K562 (cell line): ENCODE data around the gene CYS1. TPM values are rescaled to one million over a fixed set of nuclear protein-coding genes. Genes with fewer than 3 reads are reported as not detected.

ENCODE experiments used
- ELK1 ChIP-seq: sonication (generic); formaldehyde crosslinking; IDR thresholded peaks from 2 replicates; pipeline ENCODE4 v1.8.1; 2022; ENCODE audit warnings: missing genetic modification reagents
- ELK3 ChIP-seq: fragments of 450-650 bp; formaldehyde crosslinking; IDR thresholded peaks from 2 replicates; pipeline ENCODE4 v1.4.0; 2020; ENCODE audit warnings: mild to moderate bottlenecking
- ETV5 ChIP-seq: sonication (generic); formaldehyde crosslinking; IDR thresholded peaks from 2 replicates; pipeline ENCODE4 v1.4.0; 2020; ENCODE audit warnings: low read depth, mild to moderate bottlenecking, missing genetic modification reagents
- GATAD2A ChIP-seq: fragments of 450-650 bp; IDR thresholded peaks from 2 replicates; pipeline ENCODE4 v1.6.1; 2017
- HIVEP1 ChIP-seq: fragments of 250-450 bp; sonication (Bioruptor Pico); IDR thresholded peaks from 2 replicates; pipeline ENCODE4 v1.4.0; 2020; ENCODE audit warnings: mild to moderate bottlenecking
- HLTF ChIP-seq: fragments of 450-650 bp; IDR thresholded peaks from 2 replicates; pipeline ENCODE4 v1.6.1; 2016
- JUND ChIP-seq, 2 experiments: IDR thresholded peaks; 2 replicates in 1 of 2; 3 replicates in 1 of 2; pipeline ENCODE4 v1.6.1; 2011; ENCODE audit warnings: borderline replicate concordance in 2 of 2, low read depth in 2 of 2, low read length in 2 of 2, improper control_type of control experiment in 1 of 2, missing biosample characterization in 1 of 2, missing genetic modification characterization in 1 of 2, missing genetic modification reagents in 1 of 2
- MCM2 ChIP-seq: fragments of 450-650 bp; IDR thresholded peaks from 2 replicates; pipeline ENCODE4 v1.6.1; 2017; ENCODE audit warnings: low read depth, mild to moderate bottlenecking
- MYNN ChIP-seq, 2 experiments: sonication (generic); formaldehyde crosslinking in 1 of 2; IDR thresholded peaks; 2 replicates each; pipeline versions ENCODE4 v1.5.0 to v1.6.1; 2016 to 2020; ENCODE audit warnings: antibody characterized with exemption in 1 of 2, missing genetic modification reagents in 1 of 2
- RERE ChIP-seq: sonication (generic); formaldehyde crosslinking; IDR thresholded peaks from 2 replicates; pipeline ENCODE4 v1.8.0; 2023; ENCODE audit warnings: missing genetic modification reagents, mild to moderate bottlenecking, borderline replicate concordance
- RNF219 ChIP-seq: fragments of 250-450 bp; sonication (Bioruptor Pico); IDR thresholded peaks from 2 replicates; pipeline ENCODE4 v1.5.0; 2022; ENCODE audit warnings: mild to moderate bottlenecking
- TAF15 ChIP-seq: fragments of 200-400 bp; formaldehyde crosslinking; IDR thresholded peaks from 2 replicates; pipeline ENCODE4 v1.6.1; 2017; ENCODE audit warnings: mild to moderate bottlenecking, low read depth, low read length, moderate library complexity
- ZNF23 ChIP-seq: fragments of 250-450 bp; sonication (Bioruptor Pico); IDR thresholded peaks from 2 replicates; pipeline ENCODE4 v1.4.0; 2020; ENCODE audit warnings: mild to moderate bottlenecking
- ZNF512 ChIP-seq: IDR thresholded peaks from 2 replicates; pipeline ENCODE4 v1.6.1; 2016; ENCODE audit warnings: missing genetic modification characterization, missing compliant biosample characterization
- ZNF780A ChIP-seq: fragments of 250-450 bp; sonication (Bioruptor Pico); IDR thresholded peaks from 2 replicates; pipeline ENCODE4 v1.5.0; 2021; ENCODE audit warnings: mild to moderate bottlenecking
- polyA plus RNA-seq, 8 experiments: library from polyadenylated mRNA; depleted of rRNA in 4 of 8; stranded (reverse) in 5 of 8; unstranded in 3 of 8; fragments of >200 nt; fragmentation: Nextera tagmentation in 2 of 8; fragmentation: Illumina TruSeq in 1 of 8; extraction: Ambion mirVana in 2 of 8; extraction: Trizol in 1 of 8; gene quantifications; 2 replicates each; pipeline versions ENCODE4 v1.2.1 to v1.2.3, GENCODE V29; 2011 to 2014; ENCODE audit warnings: inconsistent platforms in 1 of 8, missing spikeins in 1 of 8
- total RNA-seq, 7 experiments: library from RNA; depleted of rRNA in 6 of 7; stranded (reverse); fragments of >200 nt in 6 of 7; fragmentation: Illumina TruSeq in 2 of 7; extraction: Trizol in 2 of 7; gene quantifications; 2 replicates each; pipeline versions ENCODE4 v1.2.1 to v1.2.3, GENCODE V29; 2011 to 2021; ENCODE audit warnings: low replicate concordance in 1 of 7

CYS1 gene
- total and polyA plus RNA-seq, 9 of the 15 experiments (the other 6 are each of a cell fraction or from before 2014, with no cell fraction given): 0.11 to 0.13 TPM; not detected in 7

- TF ChIP-seq ELK1 (CRISPR knock-in tag) (no peak), MCM2 (no peak), ELK3 (CRISPR knock-in tag) (no peak), MYNN (IDR thresholded peaks at IDR 0.05) (no peak), MYNN (CRISPR knock-in tag; IDR thresholded peaks at IDR 0.05) (no peak), ZNF512 (tag) (no peak), ZNF780A (CRISPR knock-in tag) (no peak), ETV5 (peak; percentile 52; the same call in 1 of the 2 replicates), RNF219 (CRISPR knock-in tag) (no peak), HIVEP1 (CRISPR knock-in tag) (no peak), RERE (no peak), GATAD2A (no peak), HLTF (no peak), JUND (IDR thresholded peaks at IDR 0.05; ENCODE audit: borderline replicate concordance, low read depth, low read length) (0 out of 2 replicates have a peak, but pooled peaks have one; percentile 8), JUND (tag; IDR thresholded peaks at IDR 0.05; ENCODE audit: borderline replicate concordance, low read depth, low read length) (no peak), TAF15 (no peak), ZNF23 (CRISPR knock-in tag) (no peak)
Measured at GRCh38 chr2:10042301-10043161, 37.7 kb downstream of the CYS1 start (continued).
